ENCODE data around the gene TAAR5.
"Not testable (repeated sequence)": the region's sequence is repeated elsewhere in the genome, so short reads cannot be mapped to it uniquely, and the experiment has no call there.

GRCh38 chr6:132637135-132637534 is 47.6 kb upstream of the TAAR5 start:
- TF ChIP-seq CTCF (IDR thresholded peaks at IDR 0.05; ENCODE audit: poor library complexity); EZH2 (IDR thresholded peaks at IDR 0.05; ENCODE audit: borderline replicate concordance): not testable (repeated sequence)
